NT2/D1 (cell line): ENCODE results near the gene ANK3.

Experiments used
- SUZ12 ChIP-seq: IDR thresholded peaks from 2 replicates; pipeline ENCODE4 v1.6.1; 2011; ENCODE audit not compliant: insufficient read length, insufficient read depth; ENCODE audit errors: extremely low read depth
- YY1 ChIP-seq: IDR thresholded peaks from 2 replicates; pipeline ENCODE4 v1.6.1; 2011; ENCODE audit not compliant: insufficient read length, insufficient read depth
- ZNF274 ChIP-seq: IDR thresholded peaks from 2 replicates; pipeline ENCODE4 v1.6.1; 2011; ENCODE audit warnings: mild to moderate bottlenecking, low read depth, low read length

- TF ChIP-seq SUZ12 (no peak), ZNF274 (no peak), YY1 (no peak)
Observed at GRCh38 chr10:60305380-60305892, 84.2 kb downstream of the ANK3 start.
